Measurements from ENCODE around the gene ALDH3A1. TPM values are rescaled to one million over a fixed set of nuclear protein-coding genes. Genes with fewer than 3 reads are reported as not detected.
A peak's percentile ranks its signal among the peaks of the same experiment; 100 is the strongest.
"Not testable (repeated sequence)": the region's sequence is repeated elsewhere in the genome, so short reads cannot be mapped to it uniquely, and the experiment has no call there.

The ALDH3A1 gene
- total RNA-seq, 3 donors from 2014 or later (not counting 1 experiment from before 2014, with no cell fraction given), result not detected

DNA sequence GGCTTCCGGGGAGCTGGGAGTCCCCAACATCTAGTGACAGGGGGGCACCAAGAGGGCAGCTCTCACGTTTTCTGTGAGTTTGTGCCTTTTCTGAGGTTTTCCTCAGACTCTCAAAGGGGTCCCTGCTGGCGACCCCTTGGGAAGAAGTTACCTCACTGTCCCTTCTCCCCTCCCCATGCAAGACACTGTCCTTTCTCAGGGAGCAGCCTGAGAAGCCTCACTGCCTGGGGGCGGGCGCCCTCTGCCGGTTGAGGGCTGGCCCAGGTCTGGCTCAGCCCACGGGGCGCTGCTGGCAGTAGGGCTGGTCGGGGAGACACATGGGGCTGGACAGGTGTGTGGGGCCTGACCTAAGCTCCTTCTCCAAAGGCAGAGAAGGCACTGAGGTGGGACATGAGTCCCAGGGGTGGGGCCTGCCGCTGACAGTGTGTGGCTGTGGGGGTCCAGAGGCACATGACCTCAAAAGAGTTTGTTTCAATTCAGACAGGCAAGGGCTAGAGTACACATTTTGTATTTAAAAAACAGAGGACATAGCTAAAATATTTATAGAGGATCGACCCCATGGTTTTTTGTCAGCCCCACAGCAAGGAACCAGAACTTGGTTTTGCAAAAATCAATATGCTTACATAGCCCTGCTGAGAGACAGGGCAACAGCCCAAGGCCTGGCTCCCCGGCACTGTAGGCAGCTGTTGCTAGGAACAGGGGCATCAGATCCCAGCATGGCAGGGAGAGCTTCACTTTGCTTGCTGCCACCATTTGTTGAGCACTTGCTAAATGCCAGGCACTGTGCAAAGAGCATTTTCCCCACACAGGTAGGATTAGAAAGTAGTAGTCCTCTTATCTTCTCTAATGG is 18.5 kb upstream of the ALDH3A1 start:
- no peak overlapping the region for H3K4me3 Mint-ChIP-seq
- H3K27ac Mint-ChIP-seq, result no peak overlapping the region
- Histone ChIP-seq H3K27me3 (ENCODE audit: control insufficient read depth, insufficient read depth, low read length) (no peaks in the 10 kb centered on the region), H3K36me3 (ENCODE audit: control insufficient read depth, insufficient read depth, low read length) (no peaks in the 10 kb centered on the region), H3K9me3 (ENCODE audit: control insufficient read depth, insufficient read depth, low read length) (no peaks in the 10 kb centered on the region), H3K4me3 (ENCODE audit: low read length) (no peak overlapping the region), H3K4me1 (ENCODE audit: control insufficient read depth, insufficient read depth, low read length) (peaks cover 14% of the 10 kb centered on the region), H3K27ac (ENCODE audit: low read length) (no peak overlapping the region)
- H3K27me3 Mint-ChIP-seq (ENCODE audit: low read depth in 2 of 2), result peaks cover 0 to 2% of the 10 kb centered on the region in 2 donors
- TF ChIP-seq CTCF (IDR thresholded peaks at IDR 0.05), result peak; percentile 90
- no peaks in the 10 kb centered on the region for H3K4me1 Mint-ChIP-seq
- ATAC-seq (peak; percentile 74 to 93 (median 92)), DNase-seq (peak; percentile 75 to 86)
- H3K9me3 Mint-ChIP-seq, result no peaks in the 10 kb centered on the region
- WGBS (ENCODE audit: insufficient coverage), result 22% methylated on average over 12 of the region's 12 CpGs
- intact Hi-C loops (cut with micrococcal nuclease), result loop anchor here (1.0 to 2.0 kb wide), 2 partner anchors 252 to 404 kb away; partner anchors contain the start of gene B9D1
- no peaks in the 10 kb centered on the region for H3K36me3 Mint-ChIP-seq

GRCh38 chr17:19766016-19766415 is 17.9 kb upstream of the ALDH3A1 start:
- no peak for ATAC-seq
- DNase-seq, result no peak
- Histone ChIP-seq H3K9me3 (ENCODE audit: control insufficient read depth, insufficient read depth, low read length) (no peaks in the 10 kb centered on the region), H3K4me3 (ENCODE audit: low read length) (no peak overlapping the region), H3K27ac (ENCODE audit: low read length) (no peak overlapping the region), H3K36me3 (ENCODE audit: control insufficient read depth, insufficient read depth, low read length) (no peaks in the 10 kb centered on the region), H3K4me1 (ENCODE audit: control insufficient read depth, insufficient read depth, low read length) (peaks cover 9% of the 10 kb centered on the region), H3K27me3 (ENCODE audit: control insufficient read depth, insufficient read depth, low read length) (no peaks in the 10 kb centered on the region)
- Mint-ChIP-seq H3K9me3 (no peaks in the 10 kb centered on the region), H3K36me3 (no peaks in the 10 kb centered on the region), H3K4me3 (no peak overlapping the region), H3K27me3 (ENCODE audit: low read depth in 2 of 2) (peaks cover 2 to 3% of the 10 kb centered on the region in 2 donors), H3K27ac (no peak overlapping the region), H3K4me1 (no peaks in the 10 kb centered on the region)
- intact Hi-C loops (cut with micrococcal nuclease), result loop anchor here (1.0 to 2.0 kb wide), 2 partner anchors 252 to 403 kb away; partner anchors contain the start of gene B9D1
- TF ChIP-seq CTCF (IDR thresholded peaks at IDR 0.05), result no peak
- WGBS (ENCODE audit: insufficient coverage), result 76% methylated on average over 7 of the region's 7 CpGs

GRCh38 chr17:19763991-19764390 is 15.9 kb upstream of the ALDH3A1 start:
- ATAC-seq; H3K9me3 ChIP-seq (ENCODE audit: control insufficient read depth, insufficient read depth, low read length); H3K27me3 ChIP-seq (ENCODE audit: control insufficient read depth, insufficient read depth, low read length); H3K4me1 Mint-ChIP-seq; H3K27ac Mint-ChIP-seq; DNase-seq; H3K36me3 ChIP-seq (ENCODE audit: control insufficient read depth, insufficient read depth, low read length); H3K4me3 Mint-ChIP-seq; H3K4me3 ChIP-seq (ENCODE audit: low read length); H3K36me3 Mint-ChIP-seq; intact Hi-C loops (cut with micrococcal nuclease); H3K9me3 Mint-ChIP-seq; H3K4me1 ChIP-seq (ENCODE audit: control insufficient read depth, insufficient read depth, low read length); H3K27ac ChIP-seq (ENCODE audit: low read length): not testable (repeated sequence)
- peaks cover 4 to 12% of the 10 kb centered on the region in 2 donors for H3K27me3 Mint-ChIP-seq (ENCODE audit: low read depth in 2 of 2)
- 94% methylated on average over 4 of the region's 6 CpGs for WGBS (ENCODE audit: insufficient coverage)

DNA sequence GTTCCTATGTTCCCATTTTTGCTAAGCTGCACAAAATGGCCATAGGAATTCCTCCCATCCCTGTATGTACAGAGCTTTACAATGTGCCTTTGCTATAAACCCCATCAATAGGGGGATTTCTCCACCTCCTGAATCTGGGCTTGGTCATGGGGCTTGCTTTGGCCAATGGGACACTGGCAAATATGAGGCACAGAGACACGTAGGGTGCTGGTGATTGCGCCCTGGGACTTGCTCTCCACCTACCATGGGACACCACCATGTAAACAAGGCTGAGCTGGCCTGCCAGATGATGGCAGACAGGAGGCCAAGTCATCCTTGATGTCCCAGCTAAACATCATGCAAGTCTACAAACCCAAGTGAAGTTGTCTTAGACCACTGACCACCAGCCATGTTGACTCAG is 15.3 kb upstream of the ALDH3A1 start:
- DNase-seq (no peak), ATAC-seq (no peak)
- no peaks in the 10 kb centered on the region for H3K36me3 ChIP-seq (ENCODE audit: control insufficient read depth, insufficient read depth, low read length)
- H3K4me3 ChIP-seq (ENCODE audit: low read length), result no peak overlapping the region
- H3K27me3 Mint-ChIP-seq (ENCODE audit: low read depth in 2 of 2), result peaks cover 6 to 12% of the 10 kb centered on the region in 2 donors
- H3K27ac Mint-ChIP-seq, result no peak overlapping the region
- H3K27me3 ChIP-seq (ENCODE audit: control insufficient read depth, insufficient read depth, low read length), result no peaks in the 10 kb centered on the region
- no peak overlapping the region for H3K27ac ChIP-seq (ENCODE audit: low read length)
- H3K4me3 Mint-ChIP-seq, result no peak overlapping the region
- TF ChIP-seq CTCF (IDR thresholded peaks at IDR 0.05), result no peak
- intact Hi-C loops (cut with micrococcal nuclease), result no loop called here
- no peaks in the 10 kb centered on the region for H3K9me3 Mint-ChIP-seq
- WGBS (ENCODE audit: insufficient coverage), result 93% methylated on average over 2 of the region's 2 CpGs
- no peaks in the 10 kb centered on the region for H3K4me1 Mint-ChIP-seq
- H3K36me3 Mint-ChIP-seq, result no peaks in the 10 kb centered on the region
- H3K4me1 ChIP-seq (ENCODE audit: control insufficient read depth, insufficient read depth, low read length), result peaks cover 9% of the 10 kb centered on the region
- H3K9me3 ChIP-seq (ENCODE audit: control insufficient read depth, insufficient read depth, low read length), result no peaks in the 10 kb centered on the region
